Loucy (cell line): Measurements from ENCODE around the gene ELOF1.

Experiments
- EZH2phosphoT487 ChIP-seq: fragments of 200-600 bp; IDR thresholded peaks from 2 replicates; pipeline ENCODE4 v1.6.1; 2018; ENCODE audit warnings: antibody characterized with exemption, mild to moderate bottlenecking, moderate library complexity, borderline replicate concordance
- TF ChIP-seq, protein P1 (sequence below): fragments of 200-600 bp; sonication (generic); conservative IDR thresholded peaks from 2 replicates; pipeline ENCODE4 v1.5.1; 2014; ENCODE audit warnings: mild to moderate bottlenecking, antibody characterized with exemption, low read length

DNA sequence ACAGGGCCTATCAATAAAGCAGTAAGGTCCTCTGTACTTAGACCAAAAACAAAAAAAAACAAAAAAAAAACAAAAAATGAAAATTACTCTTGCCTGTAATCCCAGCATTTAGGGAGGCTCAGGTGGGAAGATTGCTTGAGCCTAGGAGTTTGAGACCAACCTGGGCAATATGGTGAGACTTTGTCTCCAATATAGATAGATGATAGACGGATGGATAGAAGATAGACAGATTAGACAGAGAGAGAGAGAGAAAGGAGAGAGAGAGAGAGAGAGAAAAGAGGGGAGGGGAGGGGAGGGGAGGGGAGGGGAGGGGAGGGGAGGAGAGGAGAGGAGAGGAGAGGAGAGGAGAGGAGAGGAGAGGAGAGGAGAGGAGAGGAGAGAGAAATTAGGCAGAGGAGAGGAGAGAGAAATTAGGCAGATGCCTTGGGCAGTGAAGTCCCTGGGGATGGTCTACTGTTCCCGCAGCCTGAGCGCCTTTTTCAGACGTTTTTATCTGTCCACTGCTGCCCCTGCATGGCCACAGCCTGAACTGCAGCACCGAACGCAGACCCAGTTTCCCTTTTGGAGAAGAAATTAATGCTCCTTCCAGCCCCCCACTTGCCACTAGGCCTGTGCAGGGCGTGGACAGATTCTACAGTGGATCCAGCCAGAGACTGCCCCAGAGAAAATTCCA, 28.4 kb upstream of the ELOF1 start:
- TF ChIP-seq, protein P1, sequence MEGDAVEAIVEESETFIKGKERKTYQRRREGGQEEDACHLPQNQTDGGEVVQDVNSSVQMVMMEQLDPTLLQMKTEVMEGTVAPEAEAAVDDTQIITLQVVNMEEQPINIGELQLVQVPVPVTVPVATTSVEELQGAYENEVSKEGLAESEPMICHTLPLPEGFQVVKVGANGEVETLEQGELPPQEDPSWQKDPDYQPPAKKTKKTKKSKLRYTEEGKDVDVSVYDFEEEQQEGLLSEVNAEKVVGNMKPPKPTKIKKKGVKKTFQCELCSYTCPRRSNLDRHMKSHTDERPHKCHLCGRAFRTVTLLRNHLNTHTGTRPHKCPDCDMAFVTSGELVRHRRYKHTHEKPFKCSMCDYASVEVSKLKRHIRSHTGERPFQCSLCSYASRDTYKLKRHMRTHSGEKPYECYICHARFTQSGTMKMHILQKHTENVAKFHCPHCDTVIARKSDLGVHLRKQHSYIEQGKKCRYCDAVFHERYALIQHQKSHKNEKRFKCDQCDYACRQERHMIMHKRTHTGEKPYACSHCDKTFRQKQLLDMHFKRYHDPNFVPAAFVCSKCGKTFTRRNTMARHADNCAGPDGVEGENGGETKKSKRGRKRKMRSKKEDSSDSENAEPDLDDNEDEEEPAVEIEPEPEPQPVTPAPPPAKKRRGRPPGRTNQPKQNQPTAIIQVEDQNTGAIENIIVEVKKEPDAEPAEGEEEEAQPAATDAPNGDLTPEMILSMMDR = peak; percentile 90
- no peak for TF ChIP-seq EZH2phosphoT487
